NCI-H187 treated with DMSO at 0.1 percent for 48 hours (cell line): ENCODE results near the gene STUM.
"Not testable (repeated sequence)": the region's sequence is repeated elsewhere in the genome, so short reads cannot be mapped to it uniquely, and the experiment has no call there.

Source experiments
- DNase-seq: peaks from one replicate; lab custom pipeline; 2025; lab: John Stamatoyannopoulos, UW

The STUM gene

DNA sequence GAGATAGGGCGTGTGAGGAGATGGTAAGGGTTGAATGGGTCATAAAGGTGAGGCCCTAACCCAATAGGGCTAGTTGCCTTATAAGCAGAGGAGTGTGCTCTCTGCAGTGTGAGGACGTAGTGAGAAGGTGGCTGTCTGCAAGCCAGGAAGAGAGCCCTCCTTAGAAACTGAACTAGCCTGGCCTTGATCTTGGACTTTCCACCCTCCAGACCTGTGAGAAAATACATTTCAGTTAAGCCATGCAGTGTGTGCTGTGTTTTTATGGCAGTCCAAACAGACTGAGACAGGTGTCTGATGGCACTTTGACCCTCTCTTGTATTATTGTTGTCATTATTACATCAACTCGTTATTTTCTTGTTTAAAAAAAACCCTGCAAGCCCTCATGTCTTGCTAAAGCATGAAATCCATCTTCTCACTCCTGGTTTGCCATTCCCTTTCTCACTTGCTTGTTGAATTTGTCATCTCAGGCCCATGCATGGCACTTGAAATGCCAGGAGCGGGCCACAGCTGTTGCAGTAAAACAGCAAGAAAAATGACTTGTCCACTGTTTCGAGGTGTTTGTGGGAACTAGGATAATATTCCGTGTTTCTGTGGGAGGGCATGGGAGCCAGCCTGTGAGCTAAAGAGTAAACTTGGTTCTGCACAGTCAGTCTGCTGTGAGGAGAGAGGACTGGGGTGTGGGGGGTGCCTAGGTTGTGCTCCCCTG is 78.6 kb downstream of the STUM start:
- no peak for DNase-seq

- no peak for DNase-seq
These were observed 79.5 kb downstream of the STUM start for GRCh38 chr1:226627924-226628611.

- DNase-seq, result no peak
These were observed 80.1 kb downstream of the STUM start for GRCh38 chr1:226628612-226629155.

- DNase-seq, result no peak
These were observed 80.8 kb downstream of the STUM start for GRCh38 chr1:226629210-226629895.

GRCh38 chr1:226629896-226630550 is 81.5 kb downstream of the STUM start:
- no peak for DNase-seq

GRCh38 chr1:226630592-226630991 is 82.0 kb downstream of the STUM start:
- DNase-seq, result no peak

- no peak for DNase-seq
These were observed 82.9 kb downstream of the STUM start for GRCh38 chr1:226631229-226632000.

DNA sequence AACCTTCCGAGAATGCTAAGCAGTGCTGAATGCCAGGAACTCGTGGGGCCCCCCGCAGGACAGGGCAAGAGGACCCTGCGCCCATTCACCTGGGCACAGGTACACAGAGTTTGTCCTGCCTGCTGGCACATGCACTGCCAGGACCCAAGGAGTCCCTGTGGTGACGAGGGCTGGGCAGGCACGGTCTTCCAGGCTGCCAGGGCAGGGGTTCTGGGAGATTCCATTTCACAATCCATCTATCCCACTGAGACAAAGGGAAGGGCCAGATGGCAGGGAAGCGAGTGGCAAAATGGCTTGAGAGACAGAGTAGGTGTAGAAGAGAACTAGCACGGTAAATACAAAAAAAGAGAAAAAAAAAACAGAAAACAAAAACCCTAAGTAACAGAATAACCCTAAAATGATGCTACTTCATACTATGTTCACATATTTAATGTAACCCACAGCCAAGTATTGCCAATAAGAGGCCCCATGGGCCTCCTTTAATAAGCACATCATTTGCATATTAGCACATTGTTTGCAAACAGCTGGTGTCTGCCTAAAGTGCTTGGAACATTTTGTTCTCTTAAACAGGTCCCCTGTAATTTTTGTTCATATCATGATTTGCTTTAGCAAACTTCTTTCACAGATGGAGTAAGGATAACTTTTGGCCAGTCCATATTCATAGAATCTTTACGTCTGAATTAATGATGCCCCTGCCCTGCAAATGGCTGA is 83.8 kb downstream of the STUM start:
- no peak for DNase-seq

GRCh38 chr1:226632922-226633351 is 84.4 kb downstream of the STUM start:
- DNase-seq, result no peak

- no peak for DNase-seq
These were observed 85.1 kb downstream of the STUM start for GRCh38 chr1:226633541-226634165.

DNA sequence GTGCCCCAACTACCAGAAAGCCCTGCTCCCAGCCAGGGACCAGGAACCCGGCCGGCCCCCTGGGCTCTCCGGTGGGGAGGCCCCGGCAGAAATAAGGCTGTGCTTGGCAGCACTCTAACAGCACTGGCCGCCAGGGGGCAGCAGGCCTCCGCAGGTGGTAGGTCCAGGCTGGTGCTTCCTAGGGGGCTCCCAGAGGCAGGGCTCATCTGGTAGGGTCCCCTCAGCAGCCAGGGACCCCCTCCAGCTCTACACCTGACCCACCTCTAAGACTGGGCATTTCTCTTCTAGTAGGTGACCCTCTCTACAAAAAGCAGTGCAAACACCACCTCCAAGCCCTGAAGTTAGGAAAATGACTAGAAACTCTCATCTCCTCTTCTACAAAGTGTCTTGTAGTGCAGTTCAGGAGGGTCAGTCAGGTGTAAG is 85.6 kb downstream of the STUM start:
- DNase-seq, result no peak

DNA sequence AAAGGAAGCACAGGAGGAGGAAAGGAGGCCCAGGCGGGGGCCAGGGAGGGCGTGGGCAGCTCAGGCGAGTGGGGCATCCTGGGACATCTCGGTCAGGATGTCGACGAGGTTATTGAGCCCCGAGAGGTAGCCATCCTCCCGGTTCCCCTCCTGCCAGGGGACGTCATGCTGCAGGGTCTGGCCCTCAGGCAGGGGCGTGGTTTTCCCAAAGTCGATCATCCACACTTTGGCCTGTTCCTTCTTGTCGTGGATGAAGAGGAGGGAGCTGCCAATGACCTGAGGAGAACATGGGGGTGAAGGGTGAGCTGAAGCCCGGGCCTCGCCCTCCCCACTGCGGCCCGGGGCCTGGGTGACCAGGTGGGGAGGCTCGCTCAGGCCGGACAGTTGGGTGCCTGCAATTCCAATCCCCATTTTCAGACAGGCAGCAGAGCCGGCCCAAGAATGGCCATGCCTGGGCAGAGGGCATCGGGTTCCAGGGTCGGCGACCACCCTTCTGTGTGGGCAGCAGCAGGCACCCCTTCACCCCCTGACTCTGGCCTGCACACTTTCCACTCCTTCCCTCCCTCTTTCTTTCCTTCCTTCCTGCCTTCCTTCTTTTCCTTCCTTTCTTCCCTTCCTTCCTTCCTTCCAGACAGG is 86.2 kb downstream of the STUM start:
- DNase-seq, result no peak

DNA sequence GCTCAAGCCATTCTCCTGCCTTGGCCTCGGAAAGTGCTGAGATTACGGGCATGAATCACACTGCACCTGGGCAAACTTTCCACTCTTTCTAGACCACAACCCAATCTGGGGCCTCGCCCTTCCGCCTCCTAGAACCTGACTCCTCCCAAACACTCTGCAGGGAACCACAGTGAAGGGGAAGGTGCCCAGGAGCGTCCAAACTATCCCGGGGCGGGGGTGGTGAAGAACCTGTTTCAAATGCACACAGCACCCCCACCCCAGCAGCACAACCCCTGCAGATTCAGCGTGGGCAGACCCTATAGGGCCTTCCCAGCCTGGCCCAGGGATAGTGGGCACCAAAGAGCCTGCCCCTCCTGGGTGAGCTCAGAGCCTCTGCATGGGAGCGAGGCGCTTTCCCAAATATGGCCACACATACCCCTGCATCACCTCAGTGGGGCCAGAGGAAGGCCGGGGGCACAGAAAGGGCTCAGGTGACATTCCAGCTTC is 86.9 kb downstream of the STUM start:
- no peak for DNase-seq

DNA sequence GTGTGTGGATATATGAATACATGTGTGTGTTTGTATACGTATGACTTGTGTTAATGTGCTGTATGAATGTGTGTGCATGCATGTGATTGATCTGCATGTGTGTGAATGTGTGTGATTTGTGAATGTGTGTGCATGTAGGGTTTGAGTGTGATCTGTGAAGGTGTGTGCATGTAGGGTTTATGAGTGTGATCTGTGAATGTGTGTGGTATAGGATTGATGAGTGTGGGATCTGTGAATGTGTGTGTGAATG is 88.2 kb downstream of the STUM start:
- no peak for DNase-seq

GRCh38 chr1:226637147-226637935 is 88.8 kb downstream of the STUM start:
- no peak for DNase-seq

GRCh38 chr1:226638001-226638601 is 89.5 kb downstream of the STUM start:
- no peak for DNase-seq

DNA sequence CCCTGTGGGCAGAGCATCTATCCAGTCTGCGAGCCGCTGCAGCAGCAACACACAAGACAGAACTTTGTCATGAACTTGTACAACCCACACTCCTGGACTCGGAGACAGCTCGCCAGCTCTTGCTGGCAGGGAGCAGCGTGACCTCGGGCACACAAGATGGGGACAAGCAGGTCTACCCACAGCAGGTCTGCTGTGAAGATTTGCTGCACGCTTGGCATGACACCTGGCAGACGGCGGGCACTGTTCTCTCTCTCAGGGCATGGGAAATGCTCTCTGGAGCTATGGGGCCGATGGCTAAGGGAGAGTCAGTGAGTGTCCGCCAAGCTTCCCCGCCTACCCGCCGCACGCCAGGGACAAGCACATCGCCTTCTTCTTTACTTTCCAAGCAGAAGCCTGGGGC is 90.0 kb downstream of the STUM start:
- DNase-seq, result no peak

DNA sequence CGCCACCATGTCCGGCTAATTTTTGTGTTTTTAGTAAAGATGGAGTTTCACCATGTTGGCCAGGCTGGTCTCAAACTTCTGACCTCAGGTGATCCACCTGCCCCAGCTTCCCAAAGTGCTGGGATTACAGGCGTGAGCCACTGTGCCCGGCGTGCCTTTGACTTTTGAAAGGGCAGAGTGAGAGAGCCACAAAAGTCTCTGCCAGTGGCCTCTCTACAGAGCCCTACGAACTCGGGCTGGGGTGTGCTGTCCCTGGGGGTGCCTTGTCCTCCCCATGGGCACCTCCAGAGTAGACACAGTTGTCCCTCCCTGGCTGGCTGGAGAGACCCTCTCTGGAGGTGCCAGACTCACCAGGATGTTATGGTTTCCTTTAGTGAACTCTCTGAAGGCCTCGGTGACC is 90.6 kb downstream of the STUM start:
- not testable (repeated sequence) for DNase-seq

DNA sequence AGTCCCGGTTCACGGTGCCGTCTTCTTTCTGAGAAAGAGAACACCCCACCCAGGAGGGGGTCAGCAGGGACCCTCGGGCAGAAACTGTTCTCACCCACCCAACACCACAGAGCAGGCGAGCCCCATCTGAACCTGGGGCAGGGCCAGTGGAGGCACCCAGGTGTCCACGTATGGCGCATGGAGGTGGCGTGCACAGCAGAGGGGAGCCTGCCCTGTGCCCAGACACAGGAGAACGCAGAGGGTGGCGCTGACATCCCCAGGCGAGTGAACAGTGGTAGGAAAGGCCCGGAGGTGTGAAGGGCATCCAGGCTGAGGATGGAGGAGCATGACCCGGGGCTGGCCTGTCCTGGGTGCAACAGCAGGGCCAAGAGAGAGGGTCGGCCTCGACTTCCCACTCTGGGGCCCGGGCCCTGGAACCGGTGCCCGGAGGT is 91.1 kb downstream of the STUM start:
- no peak for DNase-seq
